KMS-11 (cell line): ENCODE measurements around the gene ADGRG3.

Experiments used
- H2AFZ ChIP-seq: fragments of 200-600 bp; sonication (generic); 2 replicates; pipeline ENCODE4 v1.6.1; 2016; ENCODE audit warnings: antibody characterized with exemption, mixed run types, low read depth
- H3K27ac ChIP-seq: fragments of 200-600 bp; sonication (generic); 2 replicates; pipeline ENCODE4 v1.6.1; 2016; ENCODE audit warnings: mild to moderate bottlenecking, mixed run types
- H3K27me3 ChIP-seq: fragments of 200-600 bp; sonication (generic); 2 replicates; pipeline ENCODE4 v1.6.1; 2017; ENCODE audit warnings: mild to moderate bottlenecking, low read depth, mixed run types, moderate library complexity; ENCODE audit not compliant: insufficient read depth
- H3K36me3 ChIP-seq: fragments of 200-600 bp; sonication (generic); 2 replicates; pipeline ENCODE4 v1.6.1; 2017; ENCODE audit warnings: mild to moderate bottlenecking, mixed run types; ENCODE audit not compliant: insufficient read depth
- H3K4me1 ChIP-seq: fragments of 200-600 bp; sonication (generic); 2 replicates; pipeline ENCODE4 v1.6.1; 2016; ENCODE audit warnings: mild to moderate bottlenecking, low read depth, mixed run types; ENCODE audit not compliant: poor library complexity, severe bottlenecking
- H3K4me2 ChIP-seq: fragments of 200-600 bp; sonication (generic); 2 replicates; pipeline ENCODE4 v1.7.0; 2016; ENCODE audit warnings: mild to moderate bottlenecking, mixed run types
- H3K4me3 ChIP-seq: fragments of 200-600 bp; sonication (generic); IDR thresholded peaks from 2 replicates; pipeline ENCODE4 v1.6.1; 2017; ENCODE audit warnings: low read depth, low read length, mixed read lengths; ENCODE audit not compliant: insufficient read depth
- H3K79me2 ChIP-seq: fragments of 200-600 bp; sonication (generic); 2 replicates; pipeline ENCODE4 v1.6.1; 2016; ENCODE audit warnings: low read depth, mixed run types; ENCODE audit not compliant: insufficient read depth
- H3K9ac ChIP-seq: fragments of 200-600 bp; sonication (generic); 2 replicates; pipeline ENCODE4 v1.6.1; 2016; ENCODE audit warnings: mild to moderate bottlenecking, mixed run types
- H4K20me1 ChIP-seq: fragments of 200-600 bp; sonication (generic); 2 replicates; pipeline ENCODE4 v1.6.1; 2016; ENCODE audit warnings: mild to moderate bottlenecking, mixed run types; ENCODE audit not compliant: insufficient read depth
- CTCF ChIP-seq: fragments of 200-600 bp; sonication (generic); conservative IDR thresholded peaks from 2 replicates; pipeline ENCODE4 v1.6.1; 2017; ENCODE audit warnings: low read depth, mild to moderate bottlenecking, antibody characterized with exemption, low read length, moderate library complexity, mixed read lengths

ADGRG3 gene

DNA sequence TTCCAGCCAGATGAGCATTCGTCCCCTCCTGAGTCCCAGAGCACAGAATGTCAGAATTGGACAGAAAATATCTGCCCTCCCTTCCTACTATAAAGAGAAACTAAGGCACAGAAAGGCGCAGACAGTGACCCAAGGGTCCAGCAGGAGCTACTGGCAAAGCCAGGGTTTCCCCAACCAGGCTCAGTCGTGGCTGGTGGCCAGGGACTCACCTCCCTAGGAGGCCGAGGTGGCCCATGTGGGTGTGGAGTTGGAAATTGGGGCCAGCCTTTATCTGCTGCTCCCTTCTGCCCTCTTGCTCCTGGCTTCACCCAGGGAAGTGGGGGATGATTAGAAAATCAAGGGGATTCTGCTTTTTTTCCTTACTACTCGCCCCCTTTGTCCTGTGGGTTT lies 27.6 kb downstream of the ADGRG3 start:
- Histone ChIP-seq H3K4me2 (no peak overlapping the region), H3K27me3 (no peaks in the 10 kb centered on the region), H3K4me3 (no peak overlapping the region), H3K79me2 (no peaks in the 10 kb centered on the region), H3K4me1 (no peaks in the 10 kb centered on the region), H4K20me1 (no peaks in the 10 kb centered on the region), H2AFZ (no peak overlapping the region), H3K27ac (no peak overlapping the region), H3K9ac (no peak overlapping the region), H3K36me3 (no peaks in the 10 kb centered on the region)
- no peak for TF ChIP-seq CTCF

DNA sequence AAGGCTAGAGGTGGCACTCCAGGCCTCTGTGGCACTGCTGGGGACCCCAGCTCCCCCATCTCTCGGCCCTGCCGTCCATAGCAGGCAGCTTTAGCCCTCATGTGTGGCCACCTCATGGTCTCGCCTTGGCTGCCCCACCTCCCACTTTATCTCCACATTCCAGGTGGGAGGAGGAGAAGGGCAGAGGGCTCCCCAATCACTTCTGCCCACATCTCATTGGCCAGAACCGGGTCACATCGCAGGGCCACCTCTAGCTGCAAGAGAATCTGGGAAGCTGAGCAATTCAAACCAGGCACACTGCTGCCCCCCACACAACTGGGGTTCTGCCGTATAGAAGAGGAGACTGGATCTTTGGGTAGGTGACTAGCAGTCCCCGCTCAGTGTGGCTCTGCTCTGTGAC lies 28.1 kb downstream of the ADGRG3 start:
- Histone ChIP-seq H3K4me3 (no peak overlapping the region), H3K27me3 (no peaks in the 10 kb centered on the region), H2AFZ (no peak overlapping the region), H3K9ac (no peak overlapping the region), H3K79me2 (no peaks in the 10 kb centered on the region), H3K27ac (no peak overlapping the region), H3K4me1 (no peaks in the 10 kb centered on the region), H3K36me3 (no peaks in the 10 kb centered on the region), H3K4me2 (no peak overlapping the region), H4K20me1 (no peaks in the 10 kb centered on the region)
- no peak for TF ChIP-seq CTCF

GRCh38 chr16:57697896-57698537 lies 29.9 kb downstream of the ADGRG3 start:
- Histone ChIP-seq H3K79me2 (no peaks in the 10 kb centered on the region), H3K27me3 (no peaks in the 10 kb centered on the region), H3K4me3 (no peak overlapping the region), H3K27ac (no peak overlapping the region), H3K4me1 (no peaks in the 10 kb centered on the region), H4K20me1 (no peaks in the 10 kb centered on the region), H3K9ac (no peak overlapping the region), H3K36me3 (no peaks in the 10 kb centered on the region), H2AFZ (no peak overlapping the region), H3K4me2 (no peak overlapping the region)
- no peak for TF ChIP-seq CTCF

DNA sequence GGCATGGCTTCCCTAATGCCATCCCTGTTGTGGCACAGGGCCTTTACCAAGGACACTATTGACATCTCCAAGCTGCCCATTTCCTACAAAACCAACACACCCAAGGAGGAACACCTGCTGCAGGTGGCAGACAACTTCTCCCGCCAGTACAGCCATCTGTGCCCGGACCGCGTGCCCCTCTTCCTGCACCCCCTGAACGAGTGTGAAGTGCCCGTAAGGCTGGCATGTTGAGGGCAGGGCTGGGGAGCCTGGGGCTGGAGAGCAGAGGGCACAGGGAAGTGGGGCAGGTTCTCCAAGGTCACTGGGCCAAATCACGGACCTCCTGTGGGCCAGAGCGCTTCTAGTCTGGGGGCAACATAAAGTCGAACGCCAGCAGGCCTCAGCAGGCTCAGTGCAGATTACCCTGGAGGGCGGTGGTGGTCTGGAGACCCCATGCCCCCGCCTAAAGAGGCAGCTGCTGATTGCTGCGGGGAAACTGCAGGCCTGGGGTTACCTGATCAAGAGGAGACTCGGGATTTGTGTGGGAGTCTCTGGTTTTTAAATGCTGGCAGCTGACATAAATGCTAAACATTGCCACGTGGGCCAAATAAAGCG lies 30.8 kb downstream of the ADGRG3 start:
- Histone ChIP-seq H3K79me2 (no peaks in the 10 kb centered on the region), H3K27ac (no peak overlapping the region), H3K27me3 (no peaks in the 10 kb centered on the region), H3K4me3 (no peak overlapping the region), H4K20me1 (no peaks in the 10 kb centered on the region), H3K4me1 (no peaks in the 10 kb centered on the region), H3K9ac (no peak overlapping the region), H3K4me2 (no peak overlapping the region), H3K36me3 (no peaks in the 10 kb centered on the region), H2AFZ (no peak overlapping the region)
- no peak for TF ChIP-seq CTCF
